ENCODE measurements around the gene CELF2.
"Not testable (repeated sequence)": the region's sequence is repeated elsewhere in the genome, so short reads cannot be mapped to it uniquely, and the experiment has no call there.

CELF2 gene

DNA sequence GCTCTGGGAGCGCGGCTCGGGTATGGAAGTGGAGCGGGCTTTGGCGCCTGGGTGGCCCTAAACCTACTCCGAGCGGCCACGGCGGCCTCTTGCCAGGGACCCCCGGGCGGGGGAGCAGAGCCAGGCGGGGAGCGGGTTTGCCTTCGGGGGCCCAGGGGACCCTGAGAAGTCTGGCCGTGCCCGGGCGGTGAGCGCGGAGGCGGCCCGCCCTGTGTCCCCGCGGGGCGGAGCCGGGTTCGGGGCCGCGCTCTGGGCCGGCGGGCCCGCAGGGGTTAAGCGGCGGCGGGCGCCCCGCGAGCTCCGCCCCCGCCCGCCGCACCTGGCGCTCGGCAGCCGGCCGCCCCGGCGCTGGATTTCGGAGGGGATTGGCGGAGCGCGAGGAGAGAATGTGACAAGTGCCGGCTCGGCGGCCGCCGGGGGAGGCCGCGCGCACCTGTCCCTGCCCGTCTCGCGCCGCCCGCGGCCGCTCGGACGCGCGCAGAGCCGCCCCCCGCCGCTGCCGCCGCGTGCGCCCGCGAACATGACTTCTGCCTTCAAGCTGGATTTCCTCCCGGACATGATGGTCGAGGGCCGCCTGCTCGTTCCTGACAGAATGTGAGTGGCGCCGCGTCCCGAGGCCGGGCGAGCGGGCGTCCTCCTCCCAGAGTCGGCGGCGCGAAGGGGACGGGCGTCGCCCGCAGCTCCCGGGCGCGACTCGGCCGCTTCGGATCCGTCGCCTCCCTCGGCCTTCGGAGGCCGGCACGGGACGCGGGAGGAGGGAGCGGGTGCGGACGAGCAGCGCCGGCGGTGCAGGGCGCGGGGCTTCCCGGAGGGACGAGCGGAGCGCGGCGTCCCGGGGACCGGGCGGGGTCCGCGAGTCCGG, at the start of gene CELF2:
TSS of gene CELF2 (plus strand) at position 303 of the 862 bp plus-strand sequence. CDS start at position 521, 218 bp downstream.
- DNase-seq = peak; percentile 47

DNA sequence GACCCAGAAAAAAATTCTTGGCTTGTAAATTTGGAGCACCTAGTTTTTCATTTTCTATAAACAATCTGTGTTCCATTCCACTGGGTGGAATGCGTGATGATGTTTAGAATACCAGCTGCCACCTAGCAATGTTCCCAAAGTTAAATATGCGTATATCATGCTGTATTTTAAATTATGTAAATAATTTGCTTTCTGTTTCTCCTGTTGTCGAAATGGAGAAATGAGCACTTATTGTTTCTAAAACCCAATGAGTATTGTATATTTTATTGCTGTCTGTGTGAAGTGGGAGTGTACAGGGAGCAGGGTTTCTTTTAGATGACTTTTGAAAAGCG, 49.4 kb upstream of the CELF2 start:
- no peak for DNase-seq

DNA sequence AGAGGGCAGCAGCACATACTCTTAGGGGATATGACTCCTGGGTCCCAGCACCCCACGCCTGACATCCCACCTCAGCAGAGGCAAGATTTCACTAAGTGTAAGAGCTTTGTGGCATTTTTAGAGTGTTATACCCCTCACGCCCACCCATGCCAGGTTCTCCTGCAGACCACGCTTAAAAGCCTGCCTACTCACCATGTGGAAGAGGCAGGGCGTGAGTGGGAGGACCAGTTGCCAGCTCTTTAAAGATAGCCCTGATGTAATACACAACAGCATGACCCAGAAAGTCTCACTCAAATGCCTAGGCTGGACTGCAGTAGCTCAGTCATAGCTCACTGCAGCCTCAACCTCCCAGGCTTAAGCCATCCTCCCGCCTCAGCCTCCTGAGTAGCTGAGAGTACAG, 44.4 kb upstream of the CELF2 start:
- DNase-seq = no peak

GRCh38 chr10:10975647-10976046, 42.0 kb upstream of the CELF2 start:
- no peak for DNase-seq

- DNase-seq = no peak
Observed at GRCh38 chr10:10976652-10977051, 41.0 kb upstream of the CELF2 start.

DNA sequence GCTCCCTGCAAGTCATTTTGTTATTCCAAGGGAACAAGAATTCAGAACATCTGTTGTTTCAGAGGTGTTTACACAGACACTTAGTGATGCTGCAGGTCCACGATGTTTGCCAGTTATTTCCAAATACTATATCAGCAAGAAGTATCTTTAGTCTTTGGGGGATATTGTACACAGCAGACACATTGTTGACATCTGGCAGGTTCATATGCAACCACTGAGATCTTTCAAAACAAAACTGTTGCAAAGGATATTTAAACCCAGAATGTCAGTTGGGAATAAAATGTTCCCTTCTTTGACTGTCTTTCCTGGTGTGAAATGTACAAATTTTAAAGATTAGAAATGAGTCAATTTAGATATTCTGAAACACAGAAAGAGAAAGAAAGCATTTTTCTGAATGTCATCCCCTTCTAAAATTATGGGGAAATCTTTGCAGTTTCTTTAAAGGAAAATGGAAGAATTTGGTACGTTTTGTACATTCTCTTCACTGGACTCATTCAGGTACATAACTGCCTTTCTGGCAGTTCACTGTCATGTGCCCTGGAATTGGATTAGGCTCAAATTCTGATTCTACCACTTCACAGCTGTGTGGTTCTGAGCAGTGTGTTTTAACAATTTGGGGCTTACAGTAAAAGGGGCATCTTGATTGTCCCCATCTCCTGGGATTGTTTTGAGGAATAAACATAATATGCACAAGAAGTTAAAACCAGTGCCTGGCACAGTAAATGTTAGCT, 40.3 kb upstream of the CELF2 start:
- DNase-seq = no peak

DNA sequence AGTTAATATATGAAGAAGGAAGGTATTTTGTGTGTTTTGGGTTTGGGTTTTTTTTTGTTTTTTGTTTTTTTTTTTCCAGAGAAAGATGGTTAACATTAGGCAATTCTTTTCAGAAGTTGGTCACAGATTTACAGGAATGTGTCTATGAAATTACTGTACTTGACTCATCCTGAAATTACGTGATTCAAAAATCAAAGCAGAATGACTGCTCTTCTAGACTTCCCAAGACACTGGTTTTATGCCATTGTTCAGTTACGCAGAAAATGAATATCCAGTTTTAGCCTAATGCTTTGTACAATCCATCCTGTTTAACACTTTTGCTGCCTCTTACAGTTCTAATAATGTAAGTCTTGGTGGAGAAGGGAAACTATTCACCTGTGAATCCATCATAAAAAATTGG, 39.7 kb upstream of the CELF2 start:
- DNase-seq = no peak

- no peak for DNase-seq
Observed at GRCh38 chr10:10985361-10985760, 32.3 kb upstream of the CELF2 start.

DNA sequence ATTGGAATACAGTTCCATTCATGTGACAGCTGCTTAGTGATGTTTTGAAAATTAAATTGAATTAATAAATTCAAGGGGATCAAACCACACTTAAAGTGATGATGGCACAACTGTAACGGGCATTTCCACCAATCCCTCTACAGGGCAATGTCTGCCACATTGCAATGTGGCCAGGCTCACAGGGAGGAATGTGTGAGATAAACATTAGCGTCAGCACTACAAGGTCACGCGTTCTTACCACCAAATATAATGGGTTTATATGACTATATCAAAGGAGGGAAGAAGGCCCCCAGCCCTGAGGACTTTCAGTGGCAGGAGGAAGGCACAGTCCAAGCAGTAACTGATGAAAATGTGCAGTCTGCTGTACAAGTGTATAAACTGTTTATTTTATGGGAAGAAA, 31.1 kb upstream of the CELF2 start:
- DNase-seq = no peak

GRCh38 chr10:10987111-10987510, 30.6 kb upstream of the CELF2 start:
- no peak for DNase-seq

DNA sequence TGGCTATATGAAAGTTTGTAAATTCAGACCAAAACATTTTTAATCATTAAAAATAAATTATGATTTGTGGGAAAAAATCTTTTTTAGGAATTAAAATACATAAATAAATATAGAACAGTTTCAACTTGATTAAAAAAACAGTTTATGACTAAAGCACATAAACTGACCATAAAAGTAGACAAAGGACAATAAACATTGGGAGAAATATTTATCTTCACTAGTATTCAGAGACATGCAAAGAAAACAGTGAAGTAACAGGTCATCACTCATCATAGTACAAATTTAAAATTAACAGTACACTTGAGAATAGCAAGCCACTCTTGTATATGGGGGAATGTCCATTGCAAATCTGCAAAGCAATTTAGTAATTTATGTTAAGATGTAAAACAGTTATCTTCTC, 28.0 kb upstream of the CELF2 start:
- no peak for DNase-seq

GRCh38 chr10:10991144-10991543, 26.5 kb upstream of the CELF2 start:
- DNase-seq = no peak

DNA sequence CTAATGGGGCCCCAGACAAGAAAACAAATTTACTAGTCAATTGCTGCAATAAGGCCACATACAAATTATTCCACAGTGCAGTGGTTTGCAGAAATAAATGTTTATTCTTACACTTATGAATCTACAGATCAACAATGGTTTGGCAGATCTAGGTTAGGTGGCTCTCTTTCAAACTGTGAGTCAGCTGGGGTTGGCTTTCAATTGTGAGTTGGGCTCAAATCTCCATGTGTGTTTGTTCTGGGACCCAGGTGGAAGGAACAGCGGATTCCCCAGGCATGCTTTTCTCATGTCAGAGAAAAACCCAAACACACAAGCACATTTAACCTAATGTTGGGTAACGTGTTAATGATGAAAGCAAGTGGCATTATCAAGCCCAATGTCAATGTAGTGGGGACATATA, 25.6 kb upstream of the CELF2 start:
- DNase-seq = no peak

- no peak for DNase-seq
Observed at GRCh38 chr10:10992961-10993714, 24.5 kb upstream of the CELF2 start.

GRCh38 chr10:10993785-10994184, 23.9 kb upstream of the CELF2 start:
- no peak for DNase-seq

DNA sequence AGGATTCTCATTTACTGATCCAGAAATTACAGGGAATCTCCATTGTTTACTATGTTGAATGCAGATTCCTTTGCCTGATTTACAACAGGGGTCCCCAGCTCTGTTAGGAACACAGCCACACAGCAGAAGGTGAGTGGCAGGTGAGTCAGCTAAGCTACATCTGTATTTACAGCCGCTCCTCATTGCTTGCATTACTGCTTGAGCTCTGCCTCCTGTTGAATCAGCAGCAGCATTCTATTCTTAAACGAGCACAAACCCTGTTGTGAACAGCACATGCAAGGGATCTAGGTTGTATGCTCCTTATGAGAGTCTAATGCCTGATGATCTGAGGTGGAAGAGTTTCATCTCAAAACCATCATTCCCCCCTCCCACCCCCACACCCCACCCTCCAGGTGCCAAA, 23.3 kb upstream of the CELF2 start:
- DNase-seq = no peak

- DNase-seq = no peak
Observed at GRCh38 chr10:10995120-10995519, 22.6 kb upstream of the CELF2 start.

GRCh38 chr10:10996966-10997620, 20.6 kb upstream of the CELF2 start:
- no peak for DNase-seq

- not testable (repeated sequence) for DNase-seq
Observed at GRCh38 chr10:10999501-10999900, 18.2 kb upstream of the CELF2 start.

DNA sequence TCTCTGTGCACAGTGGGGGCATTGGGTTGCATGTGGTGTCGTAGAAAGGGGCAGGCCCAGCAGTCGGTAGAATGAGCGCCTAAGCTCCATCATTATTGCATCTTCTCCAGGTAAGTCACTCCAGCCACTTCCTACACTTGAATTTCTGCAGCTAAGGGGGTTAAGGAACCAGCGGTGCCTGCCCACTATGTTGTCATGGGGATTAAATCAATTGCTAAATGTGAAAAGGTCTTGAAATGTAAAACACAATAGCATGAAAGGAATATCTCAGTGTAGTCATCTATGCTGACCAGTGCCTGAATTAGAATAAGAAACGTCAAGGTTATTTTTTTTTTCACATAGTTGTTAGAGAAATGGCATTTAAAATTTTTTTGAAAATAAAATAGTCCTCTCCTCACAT, 15.2 kb upstream of the CELF2 start:
- no peak for DNase-seq

- DNase-seq = no peak
Observed at GRCh38 chr10:11002916-11003315, 14.8 kb upstream of the CELF2 start.

DNA sequence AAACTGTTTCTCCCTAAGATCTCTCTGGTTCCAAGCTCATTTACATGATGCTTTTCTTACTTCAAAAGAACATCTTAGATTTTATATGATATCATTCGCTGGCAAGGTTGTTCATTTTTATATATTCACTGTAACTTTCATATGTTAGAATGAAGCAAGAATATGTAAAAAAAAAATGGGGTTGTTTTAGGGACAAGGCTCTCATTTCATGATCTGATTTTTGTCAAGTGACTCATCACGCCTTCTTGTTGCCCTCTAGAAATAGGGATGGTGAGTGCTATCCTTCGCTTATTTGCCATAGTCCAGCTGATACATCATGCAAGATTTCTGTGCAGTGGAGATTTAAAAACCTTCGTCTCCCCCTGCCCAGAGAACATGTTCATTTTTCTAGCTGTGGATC, 14.0 kb upstream of the CELF2 start:
- no peak for DNase-seq
